ENCODE results near the gene TIMM13.

TIMM13 gene

GRCh38 chr19:2444251-2445002 is 17.0 kb upstream of the TIMM13 start:
- Histone ChIP-seq H3K4me3 (ENCODE audit: low read depth, low read length) (no peak overlapping the region), H3K36me3 (peaks cover 65% of the 10 kb centered on the region), H3K27me3 (no peaks in the 10 kb centered on the region), H3K4me1 (no peaks in the 10 kb centered on the region), H3K9me3 (no peaks in the 10 kb centered on the region)
- no peak for DNase-seq
- no peak for TF ChIP-seq CTCF (IDR thresholded peaks at IDR 0.05; ENCODE audit: low read depth, low read length)

DNA sequence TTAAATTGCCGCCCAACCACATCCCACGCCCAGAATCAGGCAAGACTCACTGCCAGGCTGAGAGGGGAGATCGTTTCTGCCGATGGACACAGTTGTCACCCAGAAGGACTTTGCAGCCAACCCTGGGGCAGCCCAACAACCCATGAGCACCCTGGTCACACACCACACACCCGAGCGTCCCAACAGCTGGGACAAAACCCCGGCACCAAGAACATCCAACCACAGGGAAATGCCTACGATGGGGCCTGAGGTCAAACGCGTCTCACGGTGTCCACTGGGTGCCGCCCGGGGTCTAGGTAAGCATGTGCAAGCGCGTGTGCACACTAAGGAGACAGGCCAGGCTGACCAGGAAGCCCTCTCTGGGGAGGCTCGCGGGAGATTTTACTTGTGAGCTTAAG is 16.4 kb upstream of the TIMM13 start:
- Histone ChIP-seq H3K9me3 (no peaks in the 10 kb centered on the region), H3K36me3 (peaks cover 64% of the 10 kb centered on the region), H3K4me3 (ENCODE audit: low read depth, low read length) (no peak overlapping the region), H3K4me1 (no peaks in the 10 kb centered on the region), H3K27me3 (no peaks in the 10 kb centered on the region)
- no peak for TF ChIP-seq CTCF (IDR thresholded peaks at IDR 0.05; ENCODE audit: low read depth, low read length)
- no peak for DNase-seq

DNA sequence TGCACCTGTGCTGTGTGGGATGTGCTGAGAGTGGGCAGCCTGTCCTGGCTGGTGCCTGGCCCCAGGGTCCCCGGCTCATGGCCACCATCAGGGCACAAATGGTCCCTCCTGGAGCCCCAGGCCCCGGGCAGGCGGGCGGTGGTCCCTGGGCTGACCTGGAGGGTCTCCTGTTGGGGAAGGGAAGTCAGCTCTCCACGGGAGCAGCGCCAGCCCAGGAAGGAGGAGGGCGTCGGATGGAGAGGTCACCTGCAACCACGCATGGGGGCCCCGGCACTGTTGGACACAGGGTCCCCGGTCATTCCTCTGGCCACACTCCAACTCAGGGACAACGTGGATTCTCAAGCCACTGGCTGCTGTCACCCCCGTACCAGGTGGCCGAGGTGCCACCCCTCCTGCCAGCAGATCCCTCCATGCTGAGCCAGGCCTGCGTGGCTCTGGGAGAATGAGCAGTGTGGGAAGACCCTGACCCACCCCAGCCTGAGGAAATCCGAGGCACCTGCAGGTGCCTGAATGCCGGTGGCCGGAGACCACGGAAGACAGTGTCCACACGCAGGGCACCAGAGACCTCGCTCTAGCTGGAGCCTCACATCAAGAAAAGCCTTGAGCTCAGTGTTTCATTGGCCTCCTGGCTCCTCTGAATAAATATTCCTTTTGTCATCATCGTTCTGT is 15.9 kb upstream of the TIMM13 start:
- H3K4me3 ChIP-seq (ENCODE audit: low read depth, low read length): no peak overlapping the region
- DNase-seq: no peak
- no peak for TF ChIP-seq CTCF (IDR thresholded peaks at IDR 0.05; ENCODE audit: low read depth, low read length)
- H3K27me3 ChIP-seq: no peaks in the 10 kb centered on the region
- peaks cover 67% of the 10 kb centered on the region for H3K36me3 ChIP-seq
- H3K9me3 ChIP-seq: no peaks in the 10 kb centered on the region
- H3K4me1 ChIP-seq: no peaks in the 10 kb centered on the region

DNA sequence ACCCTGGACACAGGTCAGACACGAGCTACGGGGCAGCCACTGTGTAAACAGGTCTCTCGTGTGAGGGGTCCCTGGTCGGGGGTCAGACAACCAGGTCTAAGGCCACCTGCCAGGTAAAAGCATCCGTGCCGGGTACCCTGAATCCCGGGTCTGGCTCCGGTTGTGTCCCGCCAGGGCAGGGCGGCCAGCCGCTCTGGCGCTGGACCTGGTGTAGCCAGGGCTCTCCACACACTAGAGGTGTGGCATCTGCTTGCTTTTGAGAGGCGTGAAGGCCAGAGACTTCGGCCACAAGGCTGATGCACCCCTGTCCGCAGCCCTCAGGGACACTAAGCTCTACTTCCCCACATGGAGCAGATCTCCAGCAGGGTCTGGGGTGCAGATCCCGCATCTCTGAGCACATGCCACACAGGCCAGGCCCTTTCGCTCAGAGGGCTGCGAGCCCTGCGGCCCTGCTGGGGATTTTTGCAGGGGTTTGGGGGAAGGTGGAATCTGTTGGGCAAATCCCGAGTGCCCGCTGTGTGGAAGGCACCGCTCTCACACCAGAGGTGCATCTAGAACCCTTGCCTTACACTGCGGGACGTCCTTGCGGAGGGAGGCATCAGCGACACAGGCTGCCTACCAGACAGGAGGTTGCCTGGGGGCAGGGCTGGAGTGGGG is 13.8 kb upstream of the TIMM13 start:
- peaks cover 72% of the 10 kb centered on the region for H3K36me3 ChIP-seq
- H3K9me3 ChIP-seq: no peaks in the 10 kb centered on the region
- no peak for DNase-seq
- TF ChIP-seq CTCF (IDR thresholded peaks at IDR 0.05; ENCODE audit: low read depth, low read length): no peak
- no peak overlapping the region for H3K4me3 ChIP-seq (ENCODE audit: low read depth, low read length)
- H3K27me3 ChIP-seq: no peaks in the 10 kb centered on the region
- H3K4me1 ChIP-seq: no peaks in the 10 kb centered on the region

DNA sequence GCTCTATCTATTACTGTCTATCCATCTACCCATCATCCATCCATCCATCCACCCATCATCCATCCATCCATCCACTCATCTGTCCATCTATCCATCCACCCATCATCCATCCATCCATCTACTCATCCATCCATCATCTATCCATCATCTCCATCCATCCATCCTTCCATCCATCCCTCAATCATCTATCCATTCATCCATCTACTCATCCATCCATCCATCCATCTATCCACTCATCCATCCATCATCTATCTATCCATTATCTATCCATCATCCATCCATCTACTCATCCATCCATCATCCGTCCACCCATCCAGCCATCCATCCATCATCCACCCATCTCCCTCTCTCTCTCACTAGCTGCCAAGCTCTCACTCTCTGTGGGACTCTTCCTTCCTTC is 13.1 kb upstream of the TIMM13 start:
- Histone ChIP-seq H3K27me3 (no peaks in the 10 kb centered on the region), H3K36me3 (peaks cover 77% of the 10 kb centered on the region), H3K4me3 (ENCODE audit: low read depth, low read length) (no peak overlapping the region), H3K4me1 (no peaks in the 10 kb centered on the region), H3K9me3 (no peaks in the 10 kb centered on the region)
- no peak for TF ChIP-seq CTCF (IDR thresholded peaks at IDR 0.05; ENCODE audit: low read depth, low read length)
- no peak for DNase-seq

DNA sequence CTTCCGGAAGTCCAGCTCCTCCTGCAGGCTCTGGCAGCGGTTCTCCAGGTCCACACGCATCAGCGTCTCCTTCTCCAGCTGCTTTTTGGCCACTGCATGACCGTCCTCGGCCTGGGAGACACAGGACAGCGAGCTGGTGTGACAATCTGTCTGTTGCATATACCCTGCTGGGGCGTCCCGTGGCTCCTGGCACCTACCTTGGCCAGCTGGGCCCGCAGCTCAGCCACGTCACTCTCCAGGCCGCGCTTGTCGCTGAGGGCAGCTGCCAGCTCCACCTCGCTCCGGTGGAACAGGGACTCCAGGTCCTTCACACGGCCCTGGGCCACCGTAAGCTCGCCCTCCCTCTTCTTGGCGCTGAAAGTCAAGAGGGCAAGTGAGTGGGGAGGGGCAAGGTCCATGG is 10.8 kb upstream of the TIMM13 start:
- Histone ChIP-seq H3K36me3 (peaks cover 77% of the 10 kb centered on the region), H3K27me3 (no peaks in the 10 kb centered on the region)
- TF ChIP-seq CTCF (IDR thresholded peaks at IDR 0.05; ENCODE audit: low read depth, low read length): no peak

More for the DNA sequence above, 10.8 kb upstream of the TIMM13 start:
- no peak for DNase-seq
- H3K4me1 ChIP-seq: no peaks in the 10 kb centered on the region
- H3K9me3 ChIP-seq: no peaks in the 10 kb centered on the region
- no peak overlapping the region for H3K4me3 ChIP-seq (ENCODE audit: low read depth, low read length)

Data from BE2C (cell line).